DLD1 (cell line): Measurements from ENCODE around the gene HSPA6.
"Not testable (repeated sequence)": the region's sequence is repeated elsewhere in the genome, so short reads cannot be mapped to it uniquely, and the experiment has no call there.

ENCODE experiments used
- in situ Hi-C: cut with HindIII; loops from 2 replicates; pipeline ENCODE4 v1.10.0; 2017; ENCODE audit warnings: low sequenced_read_pairs

The HSPA6 gene

GRCh38 chr1:161531986-161532643 is 7.8 kb downstream of the HSPA6 start:
- in situ Hi-C loops = no loop called here

GRCh38 chr1:161532644-161533567 is 8.6 kb downstream of the HSPA6 start:
- in situ Hi-C loops = not testable (repeated sequence)

- in situ Hi-C loops = not testable (repeated sequence)
Measured at GRCh38 chr1:161537068-161537669, 12.8 kb downstream of the HSPA6 start.

- in situ Hi-C loops = not testable (repeated sequence)
Measured at GRCh38 chr1:161538925-161539479, 14.7 kb downstream of the HSPA6 start.

- in situ Hi-C loops = not testable (repeated sequence)
Measured at GRCh38 chr1:161539731-161540569, 15.6 kb downstream of the HSPA6 start.

DNA sequence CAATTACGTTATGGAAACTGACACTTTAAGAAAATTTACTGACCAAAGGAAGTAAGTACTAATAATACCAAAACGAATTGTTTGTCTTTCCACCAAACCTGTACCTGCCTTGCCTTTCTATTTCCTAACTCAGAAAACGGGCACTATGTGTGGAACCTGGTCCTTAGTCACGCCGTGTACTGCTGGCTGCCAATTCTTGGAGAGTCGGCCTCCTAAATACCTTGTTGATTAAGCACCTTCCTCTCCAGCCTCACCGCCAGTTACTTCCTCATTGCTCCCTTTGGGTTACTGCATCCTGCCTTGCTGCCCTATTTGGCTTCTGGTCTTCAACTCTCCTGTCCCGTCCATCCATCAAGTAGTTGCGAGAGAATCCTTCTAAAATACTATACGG is 16.2 kb downstream of the HSPA6 start:
- in situ Hi-C loops = not testable (repeated sequence)

GRCh38 chr1:161542091-161542559 is 17.8 kb downstream of the HSPA6 start:
- in situ Hi-C loops = not testable (repeated sequence)

- in situ Hi-C loops = not testable (repeated sequence)
Measured at GRCh38 chr1:161543125-161543524, 18.8 kb downstream of the HSPA6 start.

- in situ Hi-C loops = not testable (repeated sequence)
Measured at GRCh38 chr1:161545005-161545731, 20.8 kb downstream of the HSPA6 start.

- in situ Hi-C loops = not testable (repeated sequence)
Measured at GRCh38 chr1:161547995-161548741, 23.8 kb downstream of the HSPA6 start.

DNA sequence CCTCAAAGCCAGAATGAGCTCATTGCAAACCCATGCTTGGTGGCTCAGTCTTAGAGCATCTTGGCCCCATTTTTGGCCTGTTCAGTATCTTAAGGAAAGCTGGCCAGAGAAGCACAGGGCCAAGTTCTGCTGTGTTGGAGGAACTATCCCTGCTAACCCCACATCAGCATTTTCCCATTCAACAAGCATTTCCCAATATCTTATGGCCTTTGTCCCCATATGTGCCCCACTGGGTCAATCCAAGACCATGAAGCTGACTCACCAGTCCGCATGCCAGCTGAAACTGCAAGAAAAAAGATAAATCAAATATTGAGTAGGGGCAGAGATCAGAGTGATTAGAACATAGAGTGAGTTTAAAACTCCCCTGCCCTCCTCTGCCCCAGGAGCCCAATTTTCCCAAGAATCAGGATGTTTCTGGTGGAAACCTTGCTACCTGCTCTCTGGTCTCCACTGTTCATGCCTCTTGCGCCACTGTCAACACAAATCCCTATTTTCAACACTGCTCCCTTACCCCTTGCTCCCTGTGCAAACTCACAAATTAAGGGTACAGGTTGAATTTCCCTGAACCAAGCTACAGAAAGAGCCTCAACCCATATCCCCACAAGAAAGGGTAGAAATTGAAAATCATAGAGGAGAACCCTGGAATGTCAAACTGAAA is 24.5 kb downstream of the HSPA6 start:
- in situ Hi-C loops = not testable (repeated sequence)

- in situ Hi-C loops = no loop called here
Measured at GRCh38 chr1:161549652-161550051, 25.3 kb downstream of the HSPA6 start, which contains the start of gene FCGR3A. FCGR3A (minus strand) TSS chr1:161549818; CDS start chr1:161549736, 82 bp downstream.

- in situ Hi-C loops = not testable (repeated sequence)
Measured at GRCh38 chr1:161550942-161551341, 26.6 kb downstream of the HSPA6 start.

DNA sequence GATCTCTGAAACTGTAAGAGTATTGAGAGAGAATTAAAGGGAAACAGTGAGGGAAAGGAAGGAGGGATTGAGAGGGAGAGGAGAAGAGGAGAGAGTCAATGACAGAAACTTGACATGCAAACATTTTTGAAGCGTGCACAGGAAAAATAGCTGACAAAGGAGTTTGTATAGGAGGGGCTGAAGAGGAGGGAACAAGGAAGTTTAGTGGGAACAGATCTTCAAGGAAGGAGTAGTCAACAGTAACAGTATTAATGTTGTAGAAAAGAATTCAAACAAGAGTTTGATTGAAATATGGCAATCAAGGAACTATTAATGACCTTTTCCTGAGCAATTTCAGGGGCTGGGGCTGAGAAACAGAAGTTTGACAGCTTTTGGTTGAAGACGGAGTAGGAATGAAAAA is 29.3 kb downstream of the HSPA6 start:
- in situ Hi-C loops = not testable (repeated sequence)

- in situ Hi-C loops = not testable (repeated sequence)
Measured at GRCh38 chr1:161554340-161554739, 30.0 kb downstream of the HSPA6 start.

GRCh38 chr1:161554815-161555417 is 30.6 kb downstream of the HSPA6 start:
- in situ Hi-C loops = not testable (repeated sequence)

DNA sequence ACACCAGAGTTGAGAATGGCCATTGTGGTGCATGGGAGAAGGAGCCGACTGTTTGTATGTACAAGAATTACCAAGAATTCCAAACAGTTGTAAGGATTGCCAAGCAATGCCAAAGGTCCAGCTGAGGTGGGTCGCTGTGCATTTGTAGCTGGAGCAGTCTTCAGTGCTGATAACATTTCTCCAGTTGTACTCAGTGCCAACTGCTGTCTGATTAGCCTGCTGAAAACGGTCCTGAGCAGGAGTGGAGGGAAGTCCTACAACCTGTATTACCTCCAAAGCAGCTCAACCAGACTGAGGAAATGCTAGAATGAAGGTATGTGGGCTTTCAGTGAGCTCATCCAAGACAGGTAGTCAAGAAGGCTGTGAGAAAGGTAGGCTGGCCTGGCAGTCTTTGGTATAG is 31.8 kb downstream of the HSPA6 start:
- in situ Hi-C loops = not testable (repeated sequence)

- in situ Hi-C loops = not testable (repeated sequence)
Measured at GRCh38 chr1:161556990-161557389, 32.6 kb downstream of the HSPA6 start.
